ENCODE measurements around the gene RPL28.

Gene RPL28

GRCh38 chr19:55369653-55370304 is 16.0 kb upstream of the RPL28 start:
- no peaks in the 10 kb centered on the region for H3K9me3 Mint-ChIP-seq
- H3K36me3 Mint-ChIP-seq (ENCODE audit: low read depth): no peaks in the 10 kb centered on the region
- peaks cover 40% of the 10 kb centered on the region for H3K27me3 Mint-ChIP-seq (ENCODE audit: low read depth, poor library complexity)
- no peak overlapping the region for H3K27ac Mint-ChIP-seq
- peak; percentile 74 for DNase-seq
- peaks cover 33% of the 10 kb centered on the region for H3K4me1 Mint-ChIP-seq
- no peak for TF ChIP-seq CTCF (IDR thresholded peaks at IDR 0.05)
- peak overlapping the region; percentile 82 for H3K4me3 Mint-ChIP-seq

- Mint-ChIP-seq H3K27me3 (ENCODE audit: low read depth, poor library complexity) (peaks cover 40% of the 10 kb centered on the region), H3K27ac (no peak within 1 kb of the TSS)
Measured at GRCh38 chr19:55370305-55370988, 15.3 kb upstream of the RPL28 start, which contains the start of gene IL11. TSS of gene IL11 (minus strand) at chr19:55370463. CDS start at chr19:55370310, 153 bp downstream.

GRCh38 chr19:55372316-55373081 is 13.2 kb upstream of the RPL28 start:
- H3K27me3 Mint-ChIP-seq (ENCODE audit: low read depth, poor library complexity): peaks cover 39% of the 10 kb centered on the region
- TF ChIP-seq CTCF (IDR thresholded peaks at IDR 0.05): no peak
- H3K27ac Mint-ChIP-seq: no peak overlapping the region
- DNase-seq: no peak
- H3K4me1 Mint-ChIP-seq: peaks cover 40% of the 10 kb centered on the region
- H3K9me3 Mint-ChIP-seq: no peaks in the 10 kb centered on the region
- H3K4me3 Mint-ChIP-seq: peak overlapping the region; percentile 10
- no peaks in the 10 kb centered on the region for H3K36me3 Mint-ChIP-seq (ENCODE audit: low read depth)

More at GRCh38 chr19:55370305-55370988, 15.3 kb upstream of the RPL28 start, which contains the start of gene IL11:
- no peak for DNase-seq
- no peak for TF ChIP-seq CTCF (IDR thresholded peaks at IDR 0.05)
- H3K4me1 Mint-ChIP-seq: peaks cover 33% of the 10 kb centered on the region
- no peaks in the 10 kb centered on the region for H3K9me3 Mint-ChIP-seq
- H3K36me3 Mint-ChIP-seq (ENCODE audit: low read depth): no peaks in the 10 kb centered on the region
- H3K4me3 Mint-ChIP-seq: peak within 1 kb of the TSS; percentile 82

GRCh38 chr19:55373306-55373992 is 12.3 kb upstream of the RPL28 start:
- Mint-ChIP-seq H3K4me1 (peaks cover 47% of the 10 kb centered on the region), H3K36me3 (ENCODE audit: low read depth) (no peaks in the 10 kb centered on the region), H3K27me3 (ENCODE audit: low read depth, poor library complexity) (peaks cover 38% of the 10 kb centered on the region), H3K27ac (peak overlapping the region; percentile 70), H3K4me3 (peak overlapping the region; percentile 36), H3K9me3 (no peaks in the 10 kb centered on the region)
- TF ChIP-seq CTCF (IDR thresholded peaks at IDR 0.05): no peak
- DNase-seq: no peak

GRCh38 chr19:55373993-55374757 is 11.6 kb upstream of the RPL28 start:
- peak overlapping the region; percentile 70 for H3K27ac Mint-ChIP-seq
- no peaks in the 10 kb centered on the region for H3K9me3 Mint-ChIP-seq
- peaks cover 47% of the 10 kb centered on the region for H3K4me1 Mint-ChIP-seq
- peaks cover 38% of the 10 kb centered on the region for H3K27me3 Mint-ChIP-seq (ENCODE audit: low read depth, poor library complexity)
- DNase-seq: peak; percentile 32
- H3K4me3 Mint-ChIP-seq: peak overlapping the region; percentile 36
- TF ChIP-seq CTCF (IDR thresholded peaks at IDR 0.05): no peak
- H3K36me3 Mint-ChIP-seq (ENCODE audit: low read depth): no peaks in the 10 kb centered on the region
